ENCODE results near the gene PPP1R3F. TPM values are rescaled to one million over a fixed set of nuclear protein-coding genes. Genes with fewer than 3 reads are reported as not detected.

PPP1R3F gene
- total and polyA plus RNA-seq, 2 donors (not counting 1 experiment from before 2014, with no cell fraction given): 3.7 to 10.2 TPM

- CTCF ChIA-PET: no interaction called here
- H3K9ac ChIP-seq (ENCODE audit: low read length): no peak overlapping the region
Measured at GRCh38 chrX:49284212-49284611, 14.6 kb downstream of the PPP1R3F start.

GRCh38 chrX:49286136-49286535 is 16.5 kb downstream of the PPP1R3F start:
- Mint-ChIP-seq H3K4me3 (no peak overlapping the region), H3K9me3 (ENCODE audit: insufficient read depth) (no peaks in the 10 kb centered on the region), H3K4me1 (no peaks in the 10 kb centered on the region), H3K27me3 (no peaks in the 10 kb centered on the region), H3K27ac (no peak overlapping the region)
- no peaks in the 10 kb centered on the region for H3K27me3 ChIP-seq (replicated peaks in 1 of 4; ENCODE audit: control extremely low read depth in 1 of 4, control insufficient read depth in 3 of 4, insufficient read depth in 4 of 4, low read length in 3 of 4)
- no peaks in the 10 kb centered on the region for H3K4me1 ChIP-seq (ENCODE audit: control insufficient read depth in 2 of 2, insufficient read depth in 2 of 2, low read length in 2 of 2)
- peaks cover 3% of the 10 kb centered on the region for H3K79me2 ChIP-seq (ENCODE audit: control insufficient read depth, insufficient read depth, low read length)
- ATAC-seq (ENCODE audit: low read depth): no peak
- H3K4me3 ChIP-seq (ENCODE audit: control extremely low read depth in 1 of 5, extremely low read depth in 1 of 5, insufficient read depth in 1 of 5, low read depth in 2 of 5, low read length in 4 of 5): no peak overlapping the region
- TF ChIP-seq CTCF (IDR thresholded peaks at IDR 0.05) (no peak), EZH2 (IDR thresholded peaks at IDR 0.05; ENCODE audit: borderline replicate concordance, insufficient read depth, low read depth, low read length, poor library complexity, severe bottlenecking) (no peak)
- H3K36me3 ChIP-seq (replicated peaks in 1 of 2; ENCODE audit: control extremely low read depth in 1 of 2, control insufficient read depth in 1 of 2, extremely low read depth in 1 of 2, insufficient read depth in 2 of 2, low read length in 1 of 2): no peaks in the 10 kb centered on the region
- ChIA-PET CTCF (no interaction called here), POLR2A (no interaction called here)
- H4K20me1 ChIP-seq (ENCODE audit: control insufficient read depth, insufficient read depth, low read length, poor library complexity, severe bottlenecking): no peaks in the 10 kb centered on the region
- no peak overlapping the region for H3K4me2 ChIP-seq (replicated peaks; ENCODE audit: low read depth, low read length, poor library complexity, severe bottlenecking)
- no peak for DNase-seq
- intact Hi-C loops (cut with micrococcal nuclease): no loop called here
- H3K27ac ChIP-seq (ENCODE audit: low read length in 2 of 2): no peak overlapping the region
- H3K9me3 ChIP-seq (ENCODE audit: control extremely low read depth in 1 of 3, control insufficient read depth in 2 of 3, insufficient read depth in 1 of 3, low read length in 2 of 3): no peaks in the 10 kb centered on the region
- H3K9ac ChIP-seq (ENCODE audit: low read length): no peak overlapping the region
- no peak overlapping the region for H2AFZ ChIP-seq (ENCODE audit: insufficient read depth, low read depth, low read length, poor library complexity, severe bottlenecking)
- 100% methylated on average over 4 of the region's 18 CpGs for WGBS (ENCODE audit: insufficient coverage)

More at GRCh38 chrX:49284212-49284611, 14.6 kb downstream of the PPP1R3F start:
- no CpG with 5 or more reads among the region's 3 CpGs for WGBS (ENCODE audit: insufficient coverage)
- no peaks in the 10 kb centered on the region for H3K27me3 ChIP-seq (replicated peaks in 1 of 4; ENCODE audit: control extremely low read depth in 1 of 4, control insufficient read depth in 3 of 4, insufficient read depth in 4 of 4, low read length in 3 of 4)
- H3K27ac ChIP-seq (ENCODE audit: low read length in 2 of 2): no peak overlapping the region
- ATAC-seq (ENCODE audit: low read depth) (no peak), DNase-seq (no peak)
- H3K4me1 ChIP-seq (ENCODE audit: control insufficient read depth in 2 of 2, insufficient read depth in 2 of 2, low read length in 2 of 2): no peaks in the 10 kb centered on the region
- intact Hi-C loops (cut with micrococcal nuclease): no loop called here
- no peak overlapping the region for H3K4me3 Mint-ChIP-seq
- POLR2A ChIA-PET: no interaction called here
- no peaks in the 10 kb centered on the region for H3K9me3 ChIP-seq (ENCODE audit: control extremely low read depth in 1 of 3, control insufficient read depth in 2 of 3, insufficient read depth in 1 of 3, low read length in 2 of 3)
- no peaks in the 10 kb centered on the region for H4K20me1 ChIP-seq (ENCODE audit: control insufficient read depth, insufficient read depth, low read length, poor library complexity, severe bottlenecking)
- no peak overlapping the region for H2AFZ ChIP-seq (ENCODE audit: insufficient read depth, low read depth, low read length, poor library complexity, severe bottlenecking)
- peaks cover 3% of the 10 kb centered on the region for H3K79me2 ChIP-seq (ENCODE audit: control insufficient read depth, insufficient read depth, low read length)
- no peaks in the 10 kb centered on the region for H3K4me1 Mint-ChIP-seq
- no peaks in the 10 kb centered on the region for H3K9me3 Mint-ChIP-seq (ENCODE audit: insufficient read depth)
- no peaks in the 10 kb centered on the region for H3K36me3 ChIP-seq (replicated peaks in 1 of 2; ENCODE audit: control extremely low read depth in 1 of 2, control insufficient read depth in 1 of 2, extremely low read depth in 1 of 2, insufficient read depth in 2 of 2, low read length in 1 of 2)
- TF ChIP-seq EZH2 (IDR thresholded peaks at IDR 0.05; ENCODE audit: borderline replicate concordance, insufficient read depth, low read depth, low read length, poor library complexity, severe bottlenecking): no peak
- no peak for TF ChIP-seq CTCF (IDR thresholded peaks at IDR 0.05)
- H3K27me3 Mint-ChIP-seq: no peaks in the 10 kb centered on the region
- no peak overlapping the region for H3K4me2 ChIP-seq (replicated peaks; ENCODE audit: low read depth, low read length, poor library complexity, severe bottlenecking)
- no peak overlapping the region for H3K27ac Mint-ChIP-seq
- H3K4me3 ChIP-seq (ENCODE audit: control extremely low read depth in 1 of 5, extremely low read depth in 1 of 5, insufficient read depth in 1 of 5, low read depth in 2 of 5, low read length in 4 of 5): no peak overlapping the region

All from B cell (primary cell).